ENCODE measurements around the gene INMT.

GRCh38 chr7:30721211-30721610 is 30.7 kb upstream of the INMT start:
- TF ChIP-seq CTCF (IDR thresholded peaks at IDR 0.05) (no peak), ZFX (IDR thresholded peaks at IDR 0.05; ENCODE audit: borderline replicate concordance) (no peak)
